ENCODE measurements around the gene ZSCAN10.

ZSCAN10 gene

DNA sequence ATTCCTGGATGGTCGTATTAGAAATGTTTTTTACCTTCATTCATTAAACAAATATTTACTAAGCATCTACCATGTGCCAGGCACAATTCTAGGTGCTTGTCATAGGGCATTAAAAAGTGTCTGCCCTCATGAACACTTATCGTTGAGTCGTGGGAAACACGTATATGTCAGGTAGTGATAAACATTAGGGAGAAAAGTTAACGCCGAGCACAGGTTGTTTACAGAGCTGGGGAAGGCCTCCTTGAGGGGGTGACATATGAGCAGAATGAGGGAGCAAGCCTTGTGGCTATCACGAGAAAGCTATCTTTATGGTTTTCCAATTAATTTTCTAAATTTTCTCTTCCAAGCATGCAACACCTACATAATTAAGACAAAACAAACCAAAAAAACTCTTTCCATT is 34.8 kb upstream of the ZSCAN10 start:
- no peak for DNase-seq

DNA sequence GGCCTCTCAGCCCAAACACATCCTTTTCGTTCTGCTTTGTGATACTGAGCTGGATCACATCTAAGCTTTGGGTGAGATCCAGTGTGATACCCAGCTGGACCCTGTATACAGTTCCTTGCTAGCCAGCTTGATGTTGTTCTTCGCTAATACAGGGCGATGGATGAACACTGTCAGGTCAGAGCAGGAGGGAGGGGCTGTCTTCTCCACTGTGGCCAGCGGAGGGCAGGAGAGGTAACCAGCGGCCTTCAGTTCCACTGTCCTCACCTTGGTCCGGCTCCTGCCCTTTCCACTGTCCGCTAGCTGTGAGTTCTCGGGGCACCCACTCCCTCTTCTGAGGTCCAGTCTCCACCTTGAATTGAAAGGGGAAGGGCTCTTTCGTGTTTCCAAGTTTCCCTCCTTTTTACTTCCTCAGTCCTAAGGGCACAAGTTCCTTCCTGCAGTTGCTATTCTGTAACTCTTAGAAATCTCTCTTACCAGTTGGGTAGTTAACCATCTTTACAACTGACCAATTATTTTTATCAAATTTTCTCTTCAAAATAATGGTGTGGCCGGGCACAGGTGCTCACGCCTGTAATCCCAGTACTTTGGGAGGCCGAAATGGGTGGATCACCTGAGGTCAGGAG is 32.8 kb upstream of the ZSCAN10 start:
- DNase-seq = peak; percentile 69 to 72

DNA sequence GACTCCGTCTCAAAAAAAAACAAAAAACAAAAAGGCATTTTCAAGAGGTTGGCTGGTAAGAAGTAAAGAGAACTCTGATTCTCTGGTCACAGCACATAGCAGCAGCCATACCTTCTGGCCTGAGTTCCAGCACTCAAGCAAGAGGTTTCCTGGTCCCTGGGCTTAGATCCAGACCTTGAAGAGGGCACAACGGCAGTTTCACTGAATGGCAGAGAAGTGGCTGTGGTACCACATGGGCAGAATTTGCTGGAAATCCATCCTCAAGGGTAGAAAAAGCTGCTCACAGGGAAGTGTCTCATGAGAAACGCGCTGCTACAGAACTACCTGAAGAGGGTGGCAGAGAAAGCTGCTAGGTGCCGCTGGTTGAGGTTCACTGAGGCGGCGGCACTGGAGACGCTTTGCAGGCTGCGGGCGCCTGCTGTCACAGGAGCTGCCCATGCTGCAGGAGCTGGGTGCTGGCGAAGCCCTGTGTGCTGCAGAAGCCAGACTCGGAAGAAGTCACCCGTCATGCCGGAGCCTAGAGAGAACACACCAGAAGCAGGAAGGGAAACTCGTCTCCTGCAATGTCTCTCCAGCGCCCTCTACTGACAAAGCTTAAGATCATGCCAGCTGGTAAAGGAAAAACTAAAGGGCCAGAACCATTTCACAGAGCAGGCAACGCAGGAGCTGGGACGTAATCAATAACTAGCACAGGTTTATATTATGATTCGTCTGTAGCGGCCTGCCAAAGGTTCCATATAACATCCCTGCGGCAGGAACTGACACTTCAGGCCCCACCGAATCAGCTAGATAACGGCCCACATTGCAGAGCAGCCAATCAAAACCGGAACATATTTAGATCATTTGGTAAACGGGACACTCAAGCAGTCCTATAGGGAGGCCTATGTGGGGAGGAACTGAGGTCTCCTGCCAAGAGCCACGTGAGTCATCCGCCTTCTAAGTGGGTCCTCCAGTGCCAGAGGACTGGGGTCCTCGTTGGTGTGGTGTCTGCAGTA is 30.3 kb upstream of the ZSCAN10 start:
- peak; percentile 77 to 82 for DNase-seq

DNA sequence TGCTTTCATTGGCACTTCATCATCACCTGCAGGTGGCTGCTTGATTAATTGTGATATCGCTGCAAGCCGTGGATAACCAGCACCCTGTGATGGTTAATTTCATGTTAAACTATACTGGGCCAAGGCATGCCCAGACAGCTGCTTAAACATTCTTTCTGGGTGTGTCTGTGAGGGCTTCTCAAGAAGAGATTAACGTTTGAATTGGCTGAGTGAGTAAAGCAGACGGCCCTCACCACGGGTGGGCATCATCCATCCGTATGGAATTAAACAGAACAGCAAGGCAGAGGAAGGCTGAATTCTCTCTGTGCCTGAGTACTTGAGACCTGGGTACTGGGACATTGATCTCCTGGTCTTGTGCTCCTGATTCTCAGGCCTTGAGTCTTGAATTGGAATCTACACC is 28.7 kb upstream of the ZSCAN10 start:
- DNase-seq = no peak

DNA sequence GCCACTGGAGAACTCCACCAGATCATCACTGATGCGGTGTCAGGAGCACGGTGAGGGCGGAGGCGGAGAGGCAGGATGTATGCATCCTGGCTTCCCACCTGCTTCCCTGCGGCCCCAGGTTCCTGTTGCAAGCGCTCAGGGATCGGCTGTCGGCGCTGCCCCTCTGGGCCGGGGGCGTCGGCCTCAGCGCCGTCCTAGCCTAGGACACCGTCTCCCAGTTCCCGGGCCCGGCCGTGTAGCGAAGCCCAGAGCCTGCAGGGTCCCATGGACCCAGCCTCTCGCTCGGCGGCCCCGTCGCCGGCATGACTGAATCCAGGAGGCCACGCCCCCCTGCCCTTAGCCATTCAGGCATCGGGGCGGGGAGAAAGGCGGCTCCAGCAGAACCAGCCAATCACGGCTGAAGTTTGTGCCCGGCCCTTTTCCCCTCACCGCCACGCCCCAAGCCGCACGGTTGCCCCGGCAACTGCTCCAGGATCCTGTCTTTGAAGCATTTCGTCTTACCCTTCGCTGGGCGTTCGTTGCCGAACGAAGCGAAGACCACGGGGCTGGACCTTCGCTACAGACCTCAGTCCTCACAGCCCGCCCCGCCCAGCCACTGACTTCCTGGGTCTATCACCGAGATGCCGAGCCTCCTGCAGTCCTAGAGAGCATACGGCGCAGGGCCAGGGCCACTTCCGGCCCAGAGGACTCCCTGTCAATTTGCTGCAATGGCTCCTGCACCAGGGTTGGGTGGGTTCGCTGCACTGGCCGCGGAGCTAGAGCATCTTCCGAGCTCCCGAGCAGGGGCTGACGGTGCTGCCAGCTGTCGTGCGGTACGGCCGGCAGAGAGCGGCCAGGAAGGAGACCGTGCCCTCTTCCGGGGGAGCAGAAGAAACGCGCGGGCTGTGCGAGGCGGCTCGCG is 25.1 kb upstream of the ZSCAN10 start:
- DNase-seq = peak; percentile 98

DNA sequence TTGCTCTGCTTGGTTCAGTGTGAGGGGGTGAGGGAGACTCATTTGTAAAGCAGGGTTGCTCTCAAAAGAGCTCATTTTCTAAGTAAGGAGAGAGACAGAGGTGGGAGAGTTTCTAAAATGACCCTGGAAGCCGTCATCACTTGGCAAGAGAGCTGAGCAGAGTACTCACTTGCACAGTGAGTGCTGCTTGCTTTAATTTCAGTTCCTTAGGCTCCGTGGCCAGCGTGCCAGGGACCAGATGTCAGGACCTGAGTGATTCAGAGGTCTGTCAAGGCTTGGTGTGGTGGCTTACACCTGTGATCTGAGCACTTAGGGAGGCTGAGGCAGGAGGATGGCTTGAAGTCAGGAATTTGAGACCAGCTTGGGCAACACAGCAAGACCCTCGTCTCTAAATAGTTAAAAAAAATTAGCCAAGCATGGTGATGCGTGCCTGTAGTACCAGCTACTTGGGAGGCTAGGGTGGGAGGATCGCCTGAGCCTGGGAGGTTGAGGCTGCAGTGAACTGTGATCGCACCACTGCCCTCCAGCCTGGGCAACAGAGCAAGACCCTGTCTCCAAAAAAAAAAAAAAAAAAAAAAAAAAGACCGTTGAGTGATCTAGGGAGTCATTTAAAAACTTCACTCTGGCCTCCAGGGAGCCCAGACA is 24.0 kb upstream of the ZSCAN10 start:
- DNase-seq = no peak

DNA sequence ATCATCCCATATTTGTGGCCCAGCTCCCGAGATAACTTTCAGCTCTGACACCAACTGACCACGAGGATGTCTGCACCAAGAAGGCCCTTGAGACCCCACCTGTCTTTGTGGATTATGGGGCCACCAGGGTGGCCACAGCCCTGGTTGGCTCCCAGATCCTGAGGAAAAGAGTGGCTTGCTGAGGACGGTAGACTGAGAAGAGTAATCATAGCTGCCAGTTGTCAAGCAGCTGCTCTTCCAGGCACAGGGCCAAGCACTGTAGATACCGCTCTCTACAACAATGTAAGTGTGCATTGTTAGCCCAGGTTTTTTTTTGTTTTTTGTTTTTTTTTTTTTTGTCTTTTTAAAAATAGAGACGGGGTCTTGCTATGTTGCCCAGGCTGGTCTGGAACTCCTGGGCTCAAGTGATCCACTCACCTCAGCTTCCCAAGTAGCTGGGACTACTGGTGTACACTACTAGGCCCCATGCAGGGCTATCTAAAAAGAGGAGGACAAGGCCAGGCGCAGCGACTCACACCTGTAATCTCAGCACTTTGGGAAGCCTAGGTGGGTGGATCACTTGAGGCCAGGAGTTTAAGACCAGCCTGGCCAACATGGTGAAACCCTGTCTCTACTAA is 22.9 kb upstream of the ZSCAN10 start:
- no peak for DNase-seq

DNA sequence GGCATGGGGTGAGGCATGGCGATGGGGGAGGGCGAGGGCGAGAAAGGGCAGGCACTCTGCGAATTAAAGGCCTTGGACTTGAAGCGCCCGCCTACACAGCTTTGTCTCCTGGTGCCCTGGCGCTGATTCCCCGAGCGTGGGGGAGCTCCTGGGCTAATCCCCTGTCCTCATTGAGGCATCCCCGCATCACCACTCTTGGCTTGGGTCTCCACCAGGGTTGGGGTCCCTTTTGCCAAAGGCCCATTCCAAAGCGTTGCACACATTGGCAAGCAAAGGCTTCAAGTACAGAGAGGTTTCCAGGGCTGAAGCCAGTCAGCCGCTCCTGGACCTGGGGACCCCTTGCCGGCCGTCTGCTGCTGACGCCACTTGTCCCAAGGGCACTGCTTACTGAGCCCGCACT is 21.3 kb upstream of the ZSCAN10 start:
- DNase-seq = no peak

DNA sequence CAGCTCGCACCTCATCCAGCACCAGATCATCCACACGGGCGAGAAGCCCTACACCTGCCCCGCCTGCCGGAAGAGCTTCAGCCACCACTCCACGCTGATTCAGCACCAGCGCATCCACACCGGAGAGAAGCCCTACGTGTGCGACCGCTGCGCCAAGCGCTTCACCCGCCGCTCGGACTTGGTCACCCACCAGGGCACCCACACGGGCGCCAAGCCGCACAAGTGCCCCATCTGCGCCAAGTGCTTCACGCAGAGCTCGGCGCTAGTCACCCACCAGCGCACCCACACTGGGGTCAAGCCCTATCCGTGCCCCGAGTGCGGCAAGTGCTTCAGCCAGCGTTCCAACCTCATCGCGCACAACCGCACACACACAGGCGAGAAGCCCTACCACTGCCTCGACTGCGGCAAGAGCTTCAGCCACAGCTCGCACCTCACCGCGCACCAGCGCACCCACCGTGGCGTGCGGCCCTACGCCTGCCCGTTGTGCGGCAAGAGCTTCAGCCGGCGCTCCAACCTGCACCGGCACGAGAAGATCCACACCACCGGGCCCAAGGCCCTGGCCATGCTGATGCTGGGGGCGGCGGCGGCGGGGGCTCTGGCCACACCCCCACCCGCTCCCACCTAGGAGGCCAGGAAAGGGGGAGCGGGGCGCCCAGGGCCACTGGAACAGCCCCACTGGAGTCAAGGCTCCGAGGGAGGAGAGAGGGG is 20.8 kb upstream of the ZSCAN10 start:
- DNase-seq = no peak

DNA sequence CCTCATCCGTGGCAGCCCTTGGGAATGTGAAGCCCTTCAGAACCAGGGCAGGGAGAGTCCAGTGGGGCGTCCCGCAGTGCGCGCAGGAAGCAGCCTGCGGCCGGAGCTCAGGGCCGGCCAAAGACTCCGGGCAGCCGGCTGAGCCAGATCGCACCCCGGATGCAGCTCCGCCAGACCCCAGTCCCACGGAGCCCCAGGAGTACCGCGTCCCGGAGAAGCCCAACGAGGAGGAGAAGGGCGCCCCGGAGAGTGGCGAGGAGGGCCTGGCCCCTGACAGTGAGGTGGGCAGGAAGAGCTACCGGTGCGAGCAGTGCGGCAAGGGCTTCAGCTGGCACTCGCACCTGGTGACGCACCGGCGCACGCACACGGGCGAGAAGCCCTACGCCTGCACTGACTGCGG is 20.2 kb upstream of the ZSCAN10 start:
- no peak for DNase-seq

DNA sequence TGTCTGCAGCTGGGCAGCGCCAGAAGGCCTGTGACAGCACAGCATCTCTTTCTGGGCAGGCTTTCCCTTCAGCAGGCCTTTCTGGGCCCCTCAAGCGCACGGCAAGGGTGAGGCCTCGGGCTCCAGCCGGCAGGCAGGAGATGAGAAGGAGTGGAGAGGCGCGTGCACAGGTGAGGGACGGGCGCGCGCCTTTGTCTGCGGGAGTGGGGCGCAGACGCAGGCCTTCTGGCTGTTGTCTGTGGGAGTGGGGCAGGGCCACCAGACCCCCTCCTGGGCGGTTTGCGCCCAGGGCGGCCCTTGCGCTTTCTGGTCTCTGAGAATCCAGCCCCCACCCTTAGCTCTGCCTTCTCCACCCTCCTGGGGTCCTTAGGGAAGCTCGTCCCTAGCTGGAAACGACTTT is 19.8 kb upstream of the ZSCAN10 start:
- DNase-seq = no peak

DNA sequence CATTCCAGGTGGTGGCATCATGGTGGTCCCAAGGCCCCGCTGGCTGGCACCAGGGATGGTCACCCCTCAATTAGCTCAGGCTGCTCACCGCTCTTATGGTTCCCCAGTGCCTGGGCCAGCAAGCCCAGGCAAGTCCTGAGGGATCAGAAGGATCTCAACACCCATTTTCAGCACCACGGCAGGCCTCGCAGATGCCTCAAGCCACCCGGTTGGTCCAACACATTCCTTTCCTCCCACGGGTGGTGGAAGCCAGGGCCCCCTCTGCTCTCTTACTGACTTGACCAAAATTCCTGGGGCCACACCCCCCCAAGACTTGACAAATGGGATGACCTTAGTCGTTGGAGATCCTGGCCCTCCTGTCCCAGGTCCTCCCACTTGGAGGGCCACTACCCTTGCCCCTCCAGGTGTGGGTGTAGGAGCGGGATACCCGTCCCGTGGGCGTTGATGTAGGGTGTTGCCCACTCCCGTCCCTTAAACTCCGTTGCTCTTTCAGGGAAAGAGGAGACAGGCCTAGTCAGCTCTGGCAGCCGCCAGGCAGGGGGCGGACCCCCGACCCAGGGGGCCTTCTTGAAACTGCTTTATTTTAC is 19.2 kb upstream of the ZSCAN10 start:
- DNase-seq = no peak

DNA sequence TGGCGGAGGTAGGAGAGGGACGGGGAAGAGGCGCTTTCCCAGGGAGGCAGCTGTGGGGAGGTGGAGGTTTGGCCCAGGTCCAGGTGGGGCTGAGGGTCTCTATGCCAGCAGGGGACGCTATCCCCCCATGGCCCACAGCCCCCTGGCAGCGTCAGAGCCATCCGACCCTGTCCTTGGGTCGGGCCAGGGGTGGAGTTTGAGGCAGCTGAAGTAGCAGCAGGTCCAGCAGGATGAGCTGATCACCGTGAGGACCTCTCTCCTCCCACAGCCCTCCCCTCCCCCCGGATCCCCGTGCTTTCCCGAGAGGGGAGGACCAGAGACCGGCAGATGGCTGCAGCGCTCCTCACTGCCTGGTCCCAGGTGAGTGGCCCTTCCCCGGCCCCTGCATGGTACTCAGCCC is 16.5 kb upstream of the ZSCAN10 start:
- DNase-seq = no peak

DNA sequence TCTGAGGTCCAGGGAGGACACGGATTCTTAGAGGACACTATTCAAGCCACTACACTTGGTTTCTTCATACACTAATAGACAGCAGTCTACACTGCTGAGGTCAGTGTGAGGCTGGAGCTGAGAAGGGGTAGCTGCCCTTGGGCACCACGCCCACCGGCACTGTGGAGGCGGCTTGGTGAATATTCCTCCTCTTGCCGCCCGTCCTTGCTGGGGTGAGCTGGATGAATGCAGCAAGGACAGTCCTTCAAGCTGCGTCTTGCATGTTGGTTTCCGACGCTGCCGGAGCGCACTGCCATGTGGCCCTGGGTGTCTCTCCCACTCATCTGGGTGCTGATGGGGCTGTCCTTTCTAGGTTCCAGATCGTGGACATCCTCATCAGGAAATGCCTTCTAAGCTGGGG is 15.9 kb upstream of the ZSCAN10 start:
- no peak for DNase-seq

DNA sequence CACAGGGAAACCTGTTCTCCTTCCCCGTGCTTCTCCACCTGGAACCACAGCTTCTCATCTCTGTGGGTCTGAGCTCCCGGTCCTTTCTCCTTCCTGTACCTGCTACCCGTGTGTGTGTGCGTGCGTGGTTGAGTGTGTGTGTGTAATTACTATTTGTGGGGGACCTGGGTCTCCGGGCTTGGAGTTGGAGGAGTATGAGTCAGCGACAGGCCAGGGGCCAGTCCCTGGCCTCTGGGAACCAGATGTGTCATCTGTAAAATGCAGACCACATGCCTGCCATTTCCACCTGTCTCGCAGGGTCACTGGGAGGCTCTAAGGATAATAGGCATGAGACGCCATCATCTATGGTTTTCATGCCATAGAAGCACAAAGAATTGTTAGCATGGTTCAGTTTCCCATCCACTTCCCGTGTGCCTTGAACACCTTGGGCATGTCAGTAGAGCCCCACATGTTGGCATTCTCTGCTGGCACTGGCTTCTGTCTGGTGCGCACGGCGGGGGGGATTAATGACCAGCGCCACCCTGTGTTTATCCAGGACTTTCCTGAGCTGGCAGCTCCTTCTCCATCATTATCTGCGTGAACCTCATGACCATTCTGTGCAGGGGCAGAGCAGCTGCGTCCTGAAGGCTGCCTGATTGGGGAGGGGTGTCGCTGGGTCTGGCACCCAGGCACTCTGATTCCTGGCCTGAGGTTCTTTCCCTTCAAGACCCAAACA is 14.8 kb upstream of the ZSCAN10 start:
- no peak for DNase-seq

DNA sequence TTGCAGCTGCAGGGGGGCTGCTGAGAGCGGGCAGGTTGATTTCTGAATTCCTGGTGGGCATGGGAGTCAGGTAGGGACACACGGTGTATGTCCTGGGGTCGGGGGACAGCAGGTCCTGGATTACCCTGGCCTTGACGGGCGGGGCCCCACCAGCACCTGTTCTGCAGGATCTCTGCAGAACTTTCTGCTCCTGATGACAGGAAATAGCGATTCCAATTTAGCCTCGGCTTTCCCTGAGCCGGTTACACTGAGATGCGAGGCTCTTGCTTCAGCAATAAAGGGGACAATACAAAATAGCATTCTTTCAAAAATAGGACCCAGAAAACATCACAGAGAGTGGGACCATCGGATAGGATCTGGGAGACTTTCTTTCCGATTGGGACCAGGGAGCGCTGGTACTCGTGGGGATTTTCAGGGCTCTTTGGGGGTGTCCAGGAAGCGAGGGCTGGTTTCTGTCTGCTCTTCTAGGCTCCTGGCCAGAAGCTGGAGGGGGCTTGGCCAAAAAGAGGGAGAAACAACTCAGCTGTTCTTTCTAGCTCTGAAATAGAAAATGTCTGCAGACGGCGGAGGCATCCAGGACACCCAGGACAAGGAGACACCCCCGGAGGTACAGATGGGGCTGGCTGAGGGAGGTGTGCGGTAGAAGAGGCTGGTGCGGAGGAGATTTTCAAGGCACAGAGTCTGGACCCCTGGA is 13.9 kb upstream of the ZSCAN10 start:
- no peak for DNase-seq

DNA sequence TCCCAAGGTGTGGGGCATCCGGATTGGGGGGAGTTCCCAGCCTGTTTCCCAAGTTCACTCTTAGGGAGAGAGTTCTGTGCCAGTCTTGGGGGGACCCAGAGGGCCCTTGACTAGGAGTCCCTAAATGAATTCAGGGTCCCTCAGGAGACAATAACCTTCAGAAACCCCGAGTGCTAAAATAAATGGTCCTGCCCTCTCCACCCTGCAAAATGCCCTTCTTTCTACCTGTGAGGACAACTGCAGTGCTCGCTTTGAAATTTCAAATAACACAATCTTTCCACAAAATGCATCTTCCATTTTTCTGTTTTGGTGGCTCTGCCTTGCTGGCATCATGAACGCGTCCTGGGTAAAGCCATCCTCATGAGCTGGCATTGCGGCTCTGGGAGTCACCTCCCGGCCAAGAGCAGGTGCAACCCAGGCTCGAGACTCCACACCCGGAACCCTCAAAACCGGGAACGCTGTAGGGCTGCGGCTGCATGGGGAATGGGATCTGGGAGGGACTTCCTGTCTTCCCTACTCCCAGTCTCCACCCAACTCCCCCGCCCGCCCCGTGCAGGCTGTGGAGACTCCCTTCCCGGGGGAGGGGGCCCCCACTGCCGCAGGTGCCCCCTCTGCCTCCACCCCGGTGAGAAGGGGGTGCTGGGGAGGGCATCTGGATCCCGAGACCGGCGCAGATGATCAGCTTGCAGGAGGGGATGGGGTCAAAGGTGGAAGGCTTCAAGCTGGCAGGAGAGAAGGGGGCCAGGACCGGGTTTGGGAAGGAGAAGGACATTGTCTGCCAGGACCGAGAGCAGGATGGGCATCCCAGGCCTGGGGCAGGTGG is 13.2 kb upstream of the ZSCAN10 start, which contains the start of gene ZNF205:
TSS of gene ZNF205 (plus strand) at position 529 of the 823 bp plus-strand sequence. CDS start 845 bp downstream, outside the sequence.
- DNase-seq = no peak

DNA sequence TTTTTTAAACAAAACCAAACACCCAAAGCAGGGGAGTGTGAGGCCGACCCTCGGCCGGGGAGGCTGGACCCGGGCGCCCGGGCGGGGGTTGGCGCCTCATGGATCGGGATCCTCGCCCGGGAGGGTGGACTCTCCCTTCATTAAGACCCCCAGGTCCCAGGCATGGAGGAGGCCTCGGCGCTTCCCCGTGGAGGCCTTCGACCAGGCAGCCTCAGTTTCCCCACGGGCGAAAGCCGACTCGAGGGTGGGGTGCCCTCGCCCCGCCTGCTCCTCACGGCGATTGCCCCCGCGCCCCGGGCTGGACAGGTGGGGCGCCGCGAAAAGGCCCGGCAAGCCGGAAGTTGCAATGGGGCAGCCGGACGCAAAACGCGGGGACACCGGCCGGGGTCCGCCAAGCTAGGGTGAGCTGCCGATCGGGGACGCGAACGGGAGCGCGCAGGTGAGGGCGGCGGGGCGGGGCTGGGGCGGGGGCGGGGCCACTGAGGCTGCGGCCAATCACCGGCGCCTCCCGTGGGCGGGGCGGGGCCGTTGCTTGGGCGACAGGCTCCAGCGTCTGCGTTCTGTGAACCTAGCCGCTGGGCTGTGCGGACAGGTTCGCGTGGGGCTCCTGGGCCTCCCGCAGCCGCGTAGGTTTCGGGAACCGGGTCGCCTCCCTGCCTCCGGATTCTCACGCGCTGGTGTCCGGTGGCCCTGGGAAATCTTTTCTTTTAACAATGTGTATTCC is 7.3 kb upstream of the ZSCAN10 start:
- peak; percentile 96 to 97 for DNase-seq

Measured in activated T-cell treated with anti-CD3 and anti-CD28 coated beads, Interleukin-2, amount 50 U/mL, for 48 hours (primary cell).